ENCODE data around the gene EFNA1. TPM values are rescaled to one million over a fixed set of nuclear protein-coding genes. Genes with fewer than 3 reads are reported as not detected.

EFNA1 gene
- total and polyA plus RNA-seq, 4 donors = 58.6 to 236 (median 179) TPM

GRCh38 chr1:155086128-155086741, 41.4 kb upstream of the EFNA1 start:
- WGBS = 20% methylated on average over 24 of the region's 24 CpGs
- no peaks in the 10 kb centered on the region for H3K9me3 ChIP-seq (ENCODE audit: control insufficient read depth in 4 of 4, low read length in 3 of 4)
- H3K27ac ChIP-seq (ENCODE audit: low read depth in 1 of 2, low read length in 2 of 2) = no peak overlapping the region

More at GRCh38 chr1:155086128-155086741, 41.4 kb upstream of the EFNA1 start:
- TF ChIP-seq, protein P1, sequence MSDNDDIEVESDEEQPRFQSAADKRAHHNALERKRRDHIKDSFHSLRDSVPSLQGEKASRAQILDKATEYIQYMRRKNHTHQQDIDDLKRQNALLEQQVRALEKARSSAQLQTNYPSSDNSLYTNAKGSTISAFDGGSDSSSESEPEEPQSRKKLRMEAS (IDR thresholded peaks at IDR 0.05) = no peak
- no peak for TF ChIP-seq GABPA (IDR thresholded peaks at IDR 0.05 in 1 of 2, conservative IDR thresholded peaks at IDR 0.05 in 1 of 2)
- TF ChIP-seq JUND (IDR thresholded peaks at IDR 0.05) = no peak
- peak; percentile 31 to 71 for TF ChIP-seq RAD21 (IDR thresholded peaks at IDR 0.05)
- no peak for TF ChIP-seq ATF3 (IDR thresholded peaks at IDR 0.05)
- no peak for TF ChIP-seq HNF4A (conservative IDR thresholded peaks at IDR 0.05)
- TF ChIP-seq EGR1 (IDR thresholded peaks at IDR 0.05; ENCODE audit: low read depth in 2 of 2) = no peak
- TF ChIP-seq, protein P2, sequence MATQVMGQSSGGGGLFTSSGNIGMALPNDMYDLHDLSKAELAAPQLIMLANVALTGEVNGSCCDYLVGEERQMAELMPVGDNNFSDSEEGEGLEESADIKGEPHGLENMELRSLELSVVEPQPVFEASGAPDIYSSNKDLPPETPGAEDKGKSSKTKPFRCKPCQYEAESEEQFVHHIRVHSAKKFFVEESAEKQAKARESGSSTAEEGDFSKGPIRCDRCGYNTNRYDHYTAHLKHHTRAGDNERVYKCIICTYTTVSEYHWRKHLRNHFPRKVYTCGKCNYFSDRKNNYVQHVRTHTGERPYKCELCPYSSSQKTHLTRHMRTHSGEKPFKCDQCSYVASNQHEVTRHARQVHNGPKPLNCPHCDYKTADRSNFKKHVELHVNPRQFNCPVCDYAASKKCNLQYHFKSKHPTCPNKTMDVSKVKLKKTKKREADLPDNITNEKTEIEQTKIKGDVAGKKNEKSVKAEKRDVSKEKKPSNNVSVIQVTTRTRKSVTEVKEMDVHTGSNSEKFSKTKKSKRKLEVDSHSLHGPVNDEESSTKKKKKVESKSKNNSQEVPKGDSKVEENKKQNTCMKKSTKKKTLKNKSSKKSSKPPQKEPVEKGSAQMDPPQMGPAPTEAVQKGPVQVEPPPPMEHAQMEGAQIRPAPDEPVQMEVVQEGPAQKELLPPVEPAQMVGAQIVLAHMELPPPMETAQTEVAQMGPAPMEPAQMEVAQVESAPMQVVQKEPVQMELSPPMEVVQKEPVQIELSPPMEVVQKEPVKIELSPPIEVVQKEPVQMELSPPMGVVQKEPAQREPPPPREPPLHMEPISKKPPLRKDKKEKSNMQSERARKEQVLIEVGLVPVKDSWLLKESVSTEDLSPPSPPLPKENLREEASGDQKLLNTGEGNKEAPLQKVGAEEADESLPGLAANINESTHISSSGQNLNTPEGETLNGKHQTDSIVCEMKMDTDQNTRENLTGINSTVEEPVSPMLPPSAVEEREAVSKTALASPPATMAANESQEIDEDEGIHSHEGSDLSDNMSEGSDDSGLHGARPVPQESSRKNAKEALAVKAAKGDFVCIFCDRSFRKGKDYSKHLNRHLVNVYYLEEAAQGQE (IDR thresholded peaks at IDR 0.05) = no peak
- TF ChIP-seq RXRA (IDR thresholded peaks at IDR 0.05) = no peak
- TF ChIP-seq SP1 (IDR thresholded peaks at IDR 0.05) = no peak
- no peak for TF ChIP-seq TAF1 (conservative IDR thresholded peaks at IDR 0.05)
- TF ChIP-seq, protein P3, sequence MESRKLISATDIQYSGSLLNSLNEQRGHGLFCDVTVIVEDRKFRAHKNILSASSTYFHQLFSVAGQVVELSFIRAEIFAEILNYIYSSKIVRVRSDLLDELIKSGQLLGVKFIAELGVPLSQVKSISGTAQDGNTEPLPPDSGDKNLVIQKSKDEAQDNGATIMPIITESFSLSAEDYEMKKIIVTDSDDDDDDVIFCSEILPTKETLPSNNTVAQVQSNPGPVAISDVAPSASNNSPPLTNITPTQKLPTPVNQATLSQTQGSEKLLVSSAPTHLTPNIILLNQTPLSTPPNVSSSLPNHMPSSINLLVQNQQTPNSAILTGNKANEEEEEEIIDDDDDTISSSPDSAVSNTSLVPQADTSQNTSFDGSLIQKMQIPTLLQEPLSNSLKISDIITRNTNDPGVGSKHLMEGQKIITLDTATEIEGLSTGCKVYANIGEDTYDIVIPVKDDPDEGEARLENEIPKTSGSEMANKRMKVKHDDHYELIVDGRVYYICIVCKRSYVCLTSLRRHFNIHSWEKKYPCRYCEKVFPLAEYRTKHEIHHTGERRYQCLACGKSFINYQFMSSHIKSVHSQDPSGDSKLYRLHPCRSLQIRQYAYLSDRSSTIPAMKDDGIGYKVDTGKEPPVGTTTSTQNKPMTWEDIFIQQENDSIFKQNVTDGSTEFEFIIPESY (IDR thresholded peaks at IDR 0.05) = no peak
- TF ChIP-seq CTCF (IDR thresholded peaks at IDR 0.05; ENCODE audit: low read depth, low read length, missing input control) = peak; percentile 95
- TF ChIP-seq FOXA1 (IDR thresholded peaks at IDR 0.05) = no peak
- Histone ChIP-seq H3K4me1 (ENCODE audit: control insufficient read depth in 4 of 4, insufficient read depth in 4 of 4, low read length in 3 of 4) (peaks cover 8 to 39% (median 26%) of the 10 kb centered on the region in 4 donors), H3K27me3 (ENCODE audit: control insufficient read depth in 4 of 4, insufficient read depth in 4 of 4, low read length in 3 of 4) (peaks cover 0 to 17% (median 7%) of the 10 kb centered on the region in 4 donors), H3K36me3 (ENCODE audit: control insufficient read depth in 4 of 4, insufficient read depth in 3 of 4, low read depth in 1 of 4, low read length in 3 of 4) (no peaks in the 10 kb centered on the region), H3K4me3 (ENCODE audit: low read depth in 1 of 3, low read length in 3 of 3) (peak overlapping the region in 1 of 3 donors; percentile 68), H3K9ac (ENCODE audit: low read depth in 1 of 2, low read length in 2 of 2) (no peak overlapping the region)
- peak; percentile 91 for DNase-seq (ENCODE audit: low spot score)

Measured in liver (tissue), 9 donors.